MCF 10A (cell line): ENCODE results near the gene FHL3. TPM values are rescaled to one million over a fixed set of nuclear protein-coding genes. Genes with fewer than 3 reads are reported as not detected.
A peak's percentile ranks its signal among the peaks of the same experiment; 100 is the strongest.

ENCODE experiments used
- Bru-seq: library from RNA; stranded (reverse); fragments of 400-500 nt; gene quantifications from one replicate; lab custom pipeline; 2021; lab: Mats Ljungman, UMichigan
- BruChase-seq, 2 experiments: library from RNA; stranded (reverse); fragments of 400-500 nt; gene quantifications; one replicate each; lab custom pipeline; 2021; lab: Mats Ljungman, UMichigan
- BruUV-seq: library from RNA; stranded (reverse); fragments of 400-500 nt; replicated peaks from 2 replicates; lab custom pipeline; 2021; lab: Mats Ljungman, UMichigan
- CTCF ChIA-PET: fragments of 300-600 bp; sonication (Branson Sonifier 250); formaldehyde crosslinking; extraction: SDS; loops from one replicate; lab custom pipeline; 2021; ENCODE audit warnings: antibody characterized with exemption, inconsistent platforms; lab: Yijun Ruan, JAX
- POLR2A ChIA-PET: fragments of 300-600, 350-650 bp; sonication (Branson Sonifier 250); formaldehyde crosslinking; extraction: SDS; loops from one replicate; lab custom pipeline; 2020; ENCODE audit warnings: antibody characterized with exemption, inconsistent platforms; lab: Yijun Ruan, JAX
- DNase-seq: peaks from one replicate; pipeline ENCODE4 v3.0.0-alpha.2; 2018; ENCODE audit not compliant: unreplicated experiment
- H3K27ac Mint-ChIP-seq: one replicate; pipeline ENCODE4 v1.8.0; 2022; ENCODE audit warnings: mild to moderate bottlenecking, low read depth, mixed read lengths; ENCODE audit not compliant: unreplicated experiment
- H3K27me3 Mint-ChIP-seq: one replicate; pipeline ENCODE4 v1.8.0; 2022; ENCODE audit warnings: mixed read lengths; ENCODE audit not compliant: insufficient read depth, unreplicated experiment
- H3K36me3 Mint-ChIP-seq: one replicate; pipeline ENCODE4 v1.8.0; 2022; ENCODE audit warnings: mild to moderate bottlenecking, moderate library complexity, mixed read lengths; ENCODE audit not compliant: insufficient read depth, unreplicated experiment
- H3K4me1 Mint-ChIP-seq: one replicate; pipeline ENCODE4 v1.8.0; 2022; ENCODE audit warnings: mixed read lengths; ENCODE audit not compliant: insufficient read depth, unreplicated experiment
- H3K4me3 Mint-ChIP-seq: one replicate; pipeline ENCODE4 v1.8.0; 2022; ENCODE audit warnings: mild to moderate bottlenecking, moderate library complexity, mixed read lengths; ENCODE audit not compliant: unreplicated experiment
- H3K9me3 Mint-ChIP-seq: one replicate; pipeline ENCODE4 v1.8.0; 2022; ENCODE audit warnings: mixed read lengths; ENCODE audit not compliant: unreplicated experiment
- intact Hi-C: fragments of 100-400 bp; cut with micrococcal nuclease; formaldehyde crosslinking; loops from 2 replicates; pipeline ENCODE4 v1.14.1; 2022
- long read RNA-seq: library from polyadenylated mRNA; stranded (forward); transcript quantifications from one replicate; pipeline ENCODE4 v2.0.0, GENCODE V29; 2022
- total RNA-seq: library from RNA; stranded (reverse); gene quantifications from 2 replicates; pipeline ENCODE4 v1.2.3, GENCODE V29; 2022
- TF ChIP-seq, protein P1 (sequence below): fragments of 200-600 bp; IDR thresholded peaks from one replicate; pipeline ENCODE4 v1.8.0; 2022; ENCODE audit warnings: antibody characterized with exemption, mild to moderate bottlenecking; ENCODE audit not compliant: unreplicated experiment

Gene FHL3, protein sequence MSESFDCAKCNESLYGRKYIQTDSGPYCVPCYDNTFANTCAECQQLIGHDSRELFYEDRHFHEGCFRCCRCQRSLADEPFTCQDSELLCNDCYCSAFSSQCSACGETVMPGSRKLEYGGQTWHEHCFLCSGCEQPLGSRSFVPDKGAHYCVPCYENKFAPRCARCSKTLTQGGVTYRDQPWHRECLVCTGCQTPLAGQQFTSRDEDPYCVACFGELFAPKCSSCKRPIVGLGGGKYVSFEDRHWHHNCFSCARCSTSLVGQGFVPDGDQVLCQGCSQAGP
- total RNA-seq (13.5 and 18.8 TPM in 2 replicates), Bru-seq, nascent RNA (percentile 50 among the genes with signal in this experiment), BruChase-seq, experiment 1, labeled RNA remaining after a 6-hour chase (percentile 58 among the genes with signal in this experiment), BruChase-seq, experiment 2, labeled RNA remaining after a 2-hour chase (percentile 53 among the genes with signal in this experiment)
- long read RNA-seq, transcript FHL3-201 (6 exons, 1,647 nt): major isoform, 21 of 26 reads
- long read RNA-seq, partial matches to known transcripts: 1 of 26 reads
- long read RNA-seq, other reads (novel, unspliced or antisense): 0 of 26 reads

DNA sequence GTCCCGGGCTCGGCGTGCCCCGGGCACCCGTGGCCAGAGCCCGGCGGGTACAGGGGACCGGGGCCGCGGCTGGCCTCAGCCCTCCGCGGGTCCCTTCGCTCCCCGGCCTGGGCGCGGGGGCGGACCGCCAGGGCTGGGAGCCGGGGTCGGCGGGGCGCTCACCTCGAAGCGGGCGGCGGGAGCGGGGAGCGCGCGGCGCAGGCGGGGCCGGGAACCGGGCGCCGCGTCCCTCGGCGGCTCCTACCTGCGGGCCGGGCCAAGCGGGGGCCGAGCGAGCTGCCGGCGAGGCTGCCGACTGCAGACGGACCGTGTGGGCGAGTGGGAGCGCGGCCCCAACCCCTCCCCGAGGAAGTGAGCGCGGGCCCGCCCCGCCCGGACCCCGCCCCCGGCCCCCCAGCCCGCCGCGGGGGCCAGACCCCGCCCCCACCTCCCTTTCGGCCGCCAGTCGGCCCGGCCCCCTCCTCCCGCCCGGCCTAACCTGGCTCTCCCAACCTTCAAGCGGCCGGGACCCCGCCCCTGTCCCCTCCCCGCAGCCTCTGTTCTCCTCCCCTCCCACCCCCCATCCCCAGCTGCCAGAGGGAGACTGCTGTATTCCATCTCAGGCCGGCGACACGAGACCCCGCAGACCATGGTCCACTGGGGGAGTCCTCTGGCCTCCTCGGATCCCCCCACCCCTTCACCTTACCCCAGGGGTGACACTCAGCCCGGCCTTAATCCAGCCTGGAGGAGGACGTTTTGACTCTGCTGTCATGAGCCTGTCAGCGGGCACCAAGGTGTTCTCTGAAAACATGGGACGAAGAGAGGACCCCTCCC lies at the start of gene FHL3:
TSS of gene FHL3 (minus strand) at position 320 of the 813 bp plus-strand sequence. CDS start 6,102 bp downstream, outside the sequence.
- DNase-seq: peak; percentile 53
- TF ChIP-seq, protein P1, sequence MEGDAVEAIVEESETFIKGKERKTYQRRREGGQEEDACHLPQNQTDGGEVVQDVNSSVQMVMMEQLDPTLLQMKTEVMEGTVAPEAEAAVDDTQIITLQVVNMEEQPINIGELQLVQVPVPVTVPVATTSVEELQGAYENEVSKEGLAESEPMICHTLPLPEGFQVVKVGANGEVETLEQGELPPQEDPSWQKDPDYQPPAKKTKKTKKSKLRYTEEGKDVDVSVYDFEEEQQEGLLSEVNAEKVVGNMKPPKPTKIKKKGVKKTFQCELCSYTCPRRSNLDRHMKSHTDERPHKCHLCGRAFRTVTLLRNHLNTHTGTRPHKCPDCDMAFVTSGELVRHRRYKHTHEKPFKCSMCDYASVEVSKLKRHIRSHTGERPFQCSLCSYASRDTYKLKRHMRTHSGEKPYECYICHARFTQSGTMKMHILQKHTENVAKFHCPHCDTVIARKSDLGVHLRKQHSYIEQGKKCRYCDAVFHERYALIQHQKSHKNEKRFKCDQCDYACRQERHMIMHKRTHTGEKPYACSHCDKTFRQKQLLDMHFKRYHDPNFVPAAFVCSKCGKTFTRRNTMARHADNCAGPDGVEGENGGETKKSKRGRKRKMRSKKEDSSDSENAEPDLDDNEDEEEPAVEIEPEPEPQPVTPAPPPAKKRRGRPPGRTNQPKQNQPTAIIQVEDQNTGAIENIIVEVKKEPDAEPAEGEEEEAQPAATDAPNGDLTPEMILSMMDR: no peak
- CTCF ChIA-PET: no interaction called here
- H3K4me3 Mint-ChIP-seq: peak within 1 kb of the TSS; percentile 89
- peak within 1 kb of the TSS; percentile 95 for H3K27ac Mint-ChIP-seq
- H3K36me3 Mint-ChIP-seq: peaks cover 4% of the 10 kb centered on the region
- POLR2A ChIA-PET: no interaction called here
- H3K4me1 Mint-ChIP-seq: peaks cover 40% of the 10 kb centered on the region
- no peaks in the 10 kb centered on the region for H3K9me3 Mint-ChIP-seq
- intact Hi-C loops: no loop called here
- no peaks in the 10 kb centered on the region for H3K27me3 Mint-ChIP-seq
- no TSS peak for BruUV-seq

DNA sequence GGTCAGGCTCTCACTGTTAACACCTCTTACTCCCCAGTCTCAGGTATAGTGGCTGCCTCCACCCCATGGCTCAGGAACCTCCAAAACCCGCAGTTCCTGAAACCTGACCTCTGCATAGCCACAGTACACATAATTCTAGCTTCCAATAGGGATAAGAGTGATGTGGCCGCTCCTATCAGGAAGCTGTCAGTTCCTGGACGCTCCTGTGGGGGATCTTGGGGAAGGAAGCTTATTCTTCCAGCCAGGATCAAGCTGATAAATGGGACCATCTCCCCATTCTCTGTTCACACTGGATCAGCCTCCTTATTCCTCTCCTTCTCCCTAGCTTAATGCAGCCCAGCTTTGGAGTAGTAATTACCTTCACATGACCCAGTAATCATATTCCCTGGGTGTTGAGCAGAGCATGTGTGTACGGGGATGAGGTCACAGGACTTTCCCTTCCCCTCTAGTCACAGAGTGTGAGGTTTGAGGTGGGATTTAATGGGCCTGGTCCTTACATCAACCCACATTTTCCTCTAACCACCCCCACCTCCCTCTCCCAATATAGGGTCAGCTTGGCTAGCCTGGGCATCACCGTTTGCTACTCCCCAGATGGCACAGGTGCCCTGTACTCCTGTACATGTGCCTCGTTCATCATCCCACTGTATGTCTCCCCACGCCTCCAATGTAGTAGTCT lies 48.2 kb upstream of the FHL3 start:
- Mint-ChIP-seq H3K4me3 (no peak overlapping the region), H3K36me3 (no peaks in the 10 kb centered on the region), H3K27me3 (peaks cover 10% of the 10 kb centered on the region), H3K4me1 (no peaks in the 10 kb centered on the region), H3K27ac (no peak overlapping the region), H3K9me3 (no peaks in the 10 kb centered on the region)
- intact Hi-C loops: no loop called here
- BruUV-seq: no TSS peak
- peak; percentile 12 for DNase-seq
- TF ChIP-seq, protein P1: no peak
- POLR2A ChIA-PET: interaction anchor here (1.1 kb wide), 1 partner anchor 12 kb away, joined by 3 read pairs; no protein-coding TSS in a partner anchor
- CTCF ChIA-PET: interaction anchor here (0.6 to 0.9 kb wide), 6 partner anchors 25 to 987 kb away, joined by 3 to 4 read pairs (median 3); no protein-coding TSS in a partner anchor

DNA sequence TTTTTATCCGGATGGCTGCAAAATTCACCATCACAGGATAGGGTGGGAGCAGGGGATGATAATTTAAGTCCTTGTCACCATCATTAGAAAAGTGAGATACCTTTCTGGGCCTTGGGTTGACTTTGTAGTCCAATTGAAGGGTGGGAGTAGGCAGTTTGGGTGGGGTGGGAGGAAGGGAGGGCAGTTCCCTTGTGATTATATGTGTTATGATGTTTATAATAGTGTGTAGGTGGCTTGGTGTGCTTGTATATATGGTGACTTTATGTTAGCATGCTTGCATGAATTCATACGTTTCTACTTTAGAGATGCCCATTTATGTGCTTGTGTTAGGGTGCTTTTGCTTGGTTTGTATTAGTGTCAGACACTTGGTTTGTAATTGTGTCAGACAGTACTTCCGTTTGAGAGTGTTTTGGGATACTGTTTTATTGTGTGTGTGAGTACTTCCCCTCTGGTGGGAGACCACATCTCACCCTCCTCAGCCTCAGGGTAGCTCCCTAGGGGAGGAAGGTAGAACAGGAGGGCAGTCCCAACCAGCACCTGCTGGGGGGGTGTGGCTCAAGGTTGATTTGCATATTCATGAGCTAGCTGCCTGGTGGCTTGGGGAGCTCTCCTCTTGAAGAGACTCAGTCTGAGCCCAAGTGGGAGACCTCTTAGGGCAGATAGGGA lies 47.6 kb upstream of the FHL3 start:
- ChIA-PET CTCF (interaction anchor here (0.9 to 1.1 kb wide), 2 partner anchors 37 to 988 kb away, joined by 3 to 4 read pairs; no protein-coding TSS in a partner anchor), POLR2A (interaction anchor here (1.1 kb wide), 1 partner anchor 11 kb away, joined by 3 read pairs; no protein-coding TSS in a partner anchor)
- Mint-ChIP-seq H3K4me1 (no peaks in the 10 kb centered on the region), H3K4me3 (no peak overlapping the region), H3K27ac (no peak overlapping the region), H3K9me3 (no peaks in the 10 kb centered on the region), H3K27me3 (peaks cover 10% of the 10 kb centered on the region), H3K36me3 (no peaks in the 10 kb centered on the region)
- intact Hi-C loops: no loop called here
- TF ChIP-seq, protein P1: no peak
- DNase-seq: peak; percentile 12
- no TSS peak for BruUV-seq
